NCI-H2107 (cell line): ENCODE data around the gene HSPA9.
A peak's percentile ranks its signal among the peaks of the same experiment; 100 is the strongest.

Experiments used
- DNase-seq: peaks from one replicate; lab custom pipeline; 2025; lab: John Stamatoyannopoulos, UW

HSPA9 gene

DNA sequence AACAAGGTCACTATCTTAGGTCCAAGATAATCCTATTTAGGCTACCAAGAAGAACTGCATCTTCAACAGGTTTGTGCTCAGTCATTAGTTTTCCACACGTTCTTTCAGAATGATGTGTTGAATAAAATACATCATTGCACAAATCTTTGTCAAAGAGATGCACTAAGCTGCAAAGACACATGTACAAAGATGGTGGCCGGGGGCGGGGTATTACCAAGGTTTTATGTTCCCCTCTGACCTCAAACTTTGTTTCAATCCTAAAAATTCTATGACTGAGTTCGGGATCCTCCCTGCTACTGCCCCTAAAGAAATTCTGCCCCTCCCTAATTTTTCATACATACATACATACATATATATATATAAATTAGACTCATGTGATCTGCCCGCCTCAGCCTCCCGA, 14.2 kb downstream of the HSPA9 start:
- DNase-seq: no peak

DNA sequence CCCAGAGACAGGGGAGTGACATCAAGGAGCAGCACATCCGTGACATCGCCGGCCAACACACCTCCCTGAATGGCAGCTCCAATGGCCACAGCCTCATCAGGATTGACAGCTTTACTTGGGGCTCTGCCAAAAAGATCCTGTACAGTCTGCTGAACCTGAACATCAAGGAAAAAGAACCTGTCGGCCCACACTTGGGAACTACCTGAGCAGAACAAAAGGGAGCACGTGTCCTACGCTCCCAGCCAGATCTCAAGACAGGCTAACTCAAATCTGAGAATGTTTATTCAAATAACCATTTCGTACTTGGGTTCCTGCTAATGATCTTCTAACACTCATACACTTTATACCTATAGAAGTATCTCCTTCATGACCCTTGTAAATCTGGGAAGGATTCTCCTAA, 15.3 kb downstream of the HSPA9 start:
- DNase-seq: no peak

DNA sequence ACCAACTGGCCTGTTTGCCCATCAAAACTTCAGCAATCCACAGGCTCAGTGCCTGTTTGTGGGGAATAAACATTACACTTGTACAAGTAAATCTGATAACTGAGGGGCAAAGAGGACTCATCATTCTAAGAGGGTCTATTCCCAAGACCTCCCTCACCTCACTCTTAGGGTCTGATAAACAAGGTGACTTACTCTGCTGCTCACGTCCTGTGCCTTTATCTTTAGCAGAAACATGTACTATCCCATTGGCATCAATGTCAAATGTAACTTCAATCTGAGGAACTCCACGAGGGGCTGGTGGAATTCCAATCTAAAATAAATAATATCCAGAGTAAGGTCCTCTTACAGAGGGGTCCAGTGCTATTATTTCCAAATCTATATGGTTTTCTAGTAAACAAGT, 17.5 kb downstream of the HSPA9 start:
- DNase-seq: no peak

DNA sequence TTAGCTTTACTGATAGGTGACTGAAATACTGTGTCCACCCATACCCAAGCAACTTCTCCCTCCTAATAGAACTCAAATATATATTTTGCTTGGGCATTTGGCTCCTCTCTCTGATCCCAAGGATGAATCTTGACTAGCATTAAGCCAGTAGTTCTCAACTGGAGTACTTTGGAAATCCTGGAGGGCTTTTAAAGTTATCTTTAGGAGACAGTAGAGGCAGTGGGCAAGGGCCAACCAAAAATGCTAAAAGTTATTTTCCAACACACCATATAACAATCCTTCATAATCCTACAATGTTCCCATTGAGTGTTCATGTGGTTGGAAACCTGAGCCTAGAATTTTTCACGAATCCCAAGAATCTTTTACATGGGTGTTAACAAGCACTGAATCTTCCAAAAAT, 21.1 kb downstream of the HSPA9 start:
- DNase-seq: no peak

DNA sequence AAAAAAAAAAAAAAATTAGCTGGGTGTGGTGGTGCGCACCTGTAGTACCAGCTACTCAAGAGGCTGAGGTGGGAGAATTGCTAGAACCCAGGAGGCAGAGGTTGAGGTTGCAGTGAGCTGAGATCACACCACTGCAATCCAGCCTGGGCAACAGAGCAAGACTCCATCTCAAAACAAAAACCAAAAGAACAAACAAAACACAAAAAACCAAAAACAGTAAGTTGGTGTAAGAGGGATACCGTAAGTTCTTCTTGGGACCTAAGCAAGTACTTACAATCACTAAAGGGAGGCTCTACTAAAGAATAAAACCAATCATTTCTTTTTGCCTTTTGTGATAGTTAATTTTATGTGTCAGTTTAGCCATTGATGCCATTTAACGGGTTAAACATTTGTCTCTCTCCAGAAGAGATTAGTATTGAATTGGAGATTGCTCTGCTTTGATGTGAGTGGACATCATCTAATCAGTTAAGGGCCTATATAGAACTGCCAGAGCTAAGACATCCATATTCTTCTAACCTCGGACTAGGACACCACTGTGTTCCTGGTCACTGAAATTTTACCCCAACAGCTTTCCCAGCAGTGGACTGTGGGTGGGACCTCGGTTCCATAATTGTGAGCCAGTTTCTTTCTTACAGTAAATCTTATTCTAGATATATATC, 21.6 kb downstream of the HSPA9 start:
- no peak for DNase-seq

DNA sequence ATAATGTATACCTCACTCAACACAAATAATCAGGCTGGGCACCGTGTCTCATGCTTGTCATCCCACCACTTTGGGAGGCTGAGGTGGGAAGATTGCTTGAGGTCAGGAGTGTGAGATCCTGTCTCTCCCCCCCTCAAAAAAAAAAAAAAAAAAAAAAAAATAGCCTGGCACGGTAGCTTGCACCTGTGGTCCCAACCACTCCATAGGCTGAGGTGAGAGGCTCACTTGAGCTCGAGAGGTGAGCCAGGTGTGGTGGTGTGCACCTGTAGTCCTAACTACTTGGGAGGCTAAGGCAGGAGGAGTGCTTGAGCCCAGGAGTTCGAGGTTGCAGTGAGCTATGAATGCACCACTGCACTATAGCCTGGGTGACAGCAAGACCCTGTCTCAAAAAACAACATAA, 22.5 kb downstream of the HSPA9 start:
- DNase-seq: no peak

DNA sequence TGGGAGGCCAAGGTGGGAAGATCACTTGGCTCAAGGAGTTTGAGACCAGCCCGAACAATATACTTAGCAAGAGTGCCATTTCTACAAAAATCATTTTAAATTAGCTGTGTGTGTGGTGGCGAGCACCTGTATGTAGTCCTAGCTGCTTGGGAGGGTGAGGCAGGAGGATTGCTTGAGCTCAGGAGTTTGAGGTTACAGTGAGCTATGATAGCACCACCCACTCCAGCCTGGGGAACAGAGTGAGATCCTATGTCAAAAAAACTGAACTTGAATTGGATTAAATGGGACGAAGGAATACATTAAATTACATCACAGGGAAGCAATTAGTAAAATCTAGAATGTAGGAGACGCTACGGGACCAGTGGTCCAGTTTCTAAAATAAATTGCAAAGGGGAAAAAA, 25.8 kb downstream of the HSPA9 start:
- DNase-seq: no peak

DNA sequence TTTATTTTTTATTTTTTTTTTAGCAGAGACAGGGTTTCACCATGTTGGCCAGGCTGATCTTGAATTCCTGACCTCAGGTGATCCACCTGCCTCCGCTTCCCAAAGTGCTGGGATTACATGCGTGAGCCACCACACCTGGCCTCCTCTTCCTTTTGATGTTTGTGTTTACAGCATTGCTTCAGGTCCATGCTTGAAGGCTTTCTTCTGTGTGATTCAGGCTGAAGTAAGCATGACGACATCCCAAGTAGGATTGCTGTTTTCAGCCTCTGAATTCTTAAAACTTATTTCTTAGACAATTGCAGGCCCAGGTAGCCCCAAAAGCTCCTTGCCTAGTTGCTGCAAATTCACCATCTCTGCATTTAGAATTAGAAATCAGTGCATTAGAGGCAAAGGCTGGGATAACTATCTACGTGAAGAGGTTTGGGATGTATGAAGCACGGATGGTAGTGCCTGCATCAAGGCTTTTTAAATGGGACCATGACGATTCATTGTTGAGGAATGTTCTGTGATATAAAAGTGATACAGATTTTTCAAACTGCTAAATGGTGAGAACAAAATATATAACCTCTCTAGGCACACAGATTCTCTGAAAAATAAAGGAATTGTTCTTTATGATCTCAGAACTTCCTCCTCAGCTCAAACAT, 29.2 kb downstream of the HSPA9 start:
- no peak for DNase-seq

DNA sequence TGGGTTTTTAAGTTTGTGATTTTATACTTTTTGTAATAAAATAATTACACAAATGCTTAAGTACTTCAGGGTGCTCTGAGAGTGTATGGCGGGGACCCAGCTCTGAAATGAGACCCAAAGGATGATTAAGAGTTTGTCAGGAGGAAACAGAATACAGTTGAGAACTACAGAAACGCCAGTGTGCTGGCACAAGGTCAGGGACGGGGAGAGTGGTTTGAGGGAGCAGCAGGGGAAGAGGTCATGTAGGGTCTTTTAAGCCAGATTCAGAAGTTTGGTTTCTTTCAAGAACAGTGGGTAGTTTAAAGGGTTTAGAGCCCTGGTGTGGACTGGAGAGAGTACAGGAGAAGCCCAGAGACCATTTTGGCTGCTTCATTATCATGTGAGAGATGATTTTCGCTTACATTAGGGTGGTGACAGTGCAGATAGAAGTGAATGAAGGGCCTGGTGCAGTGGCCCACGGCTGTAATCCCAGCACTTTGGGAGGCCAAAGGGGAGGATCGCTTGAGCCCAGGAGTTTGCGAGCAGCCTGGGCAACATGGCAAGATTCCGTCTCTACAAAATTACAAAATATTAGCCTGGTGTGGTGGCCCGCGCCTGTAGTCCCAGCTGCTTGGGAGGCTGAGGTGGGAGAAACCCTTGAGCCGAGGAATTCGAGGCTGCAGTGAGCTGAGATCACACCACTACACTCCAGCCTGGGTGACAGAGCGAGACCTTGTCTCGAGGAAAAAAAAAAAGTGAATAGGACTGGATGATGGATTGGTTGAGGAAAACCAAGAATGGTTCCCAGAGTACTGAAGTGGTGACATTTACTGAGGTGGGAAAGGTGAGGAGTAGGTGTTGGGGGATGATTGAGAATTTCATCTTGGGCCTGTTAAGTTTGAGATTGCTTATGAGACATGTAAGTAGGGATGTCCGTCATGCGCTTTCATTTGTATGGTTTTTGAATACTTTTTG, 30.7 kb downstream of the HSPA9 start:
- DNase-seq: no peak

DNA sequence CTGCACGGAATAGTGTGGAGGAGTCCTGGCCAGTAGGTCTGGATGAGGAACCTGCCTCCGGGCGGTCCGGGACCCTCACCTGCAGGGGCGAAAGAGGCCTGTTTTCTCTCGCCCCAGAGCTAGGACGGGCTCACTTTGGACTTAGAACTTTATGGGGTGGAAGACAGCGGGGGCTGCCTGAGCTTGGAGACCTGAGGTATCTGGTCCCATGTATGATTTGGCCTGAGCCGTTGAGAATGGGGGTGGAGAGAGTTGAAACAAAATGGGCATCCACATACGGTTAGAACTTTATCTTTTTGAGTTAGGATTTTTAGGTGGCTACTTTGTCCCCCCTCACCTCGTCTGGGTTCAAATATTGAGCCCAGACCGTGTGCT, 31.5 kb downstream of the HSPA9 start:
- DNase-seq: no peak

DNA sequence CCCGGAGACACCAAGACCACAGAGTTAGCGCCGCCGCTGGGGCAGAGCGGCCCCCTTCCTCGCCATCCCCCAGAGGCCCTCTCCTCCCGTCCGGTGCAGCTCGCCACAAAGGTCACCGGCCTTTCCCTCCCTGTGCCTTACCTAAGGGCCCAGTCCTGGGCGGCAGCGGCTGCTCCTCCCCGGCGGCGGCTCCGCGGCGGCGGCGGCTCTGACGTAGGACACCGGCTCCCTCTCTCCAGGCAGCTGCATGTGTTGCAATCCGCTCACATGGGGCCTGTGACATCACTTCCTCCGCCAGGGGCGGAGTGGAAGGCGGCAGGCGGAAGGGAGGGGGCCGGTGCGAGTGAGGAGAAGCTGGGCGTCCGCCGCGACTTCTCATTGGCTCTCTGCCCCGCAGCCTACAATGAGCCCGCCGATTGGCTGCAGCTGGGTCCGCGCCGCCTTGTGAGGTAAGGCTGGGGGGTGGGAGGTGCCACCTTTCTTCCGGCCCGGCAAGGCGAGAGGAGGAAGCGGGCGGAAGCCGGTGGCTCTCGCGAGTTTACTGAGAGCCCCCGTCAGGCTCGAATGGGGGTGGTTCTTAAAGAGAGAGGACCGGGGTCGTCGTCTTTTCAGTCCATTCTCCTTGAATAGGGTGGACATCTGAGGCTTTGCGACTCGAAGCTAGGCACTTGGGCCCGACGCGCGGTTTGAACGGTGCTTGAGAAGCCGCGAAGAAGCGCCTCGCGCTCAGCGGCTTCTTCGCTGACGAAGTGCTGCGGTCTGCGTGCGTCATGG, 32.1 kb downstream of the HSPA9 start, which contains the start of gene ETF1:
Gene ETF1 (minus strand): TSS at position 281 of the 774 bp plus-strand sequence. CDS start 318 bp downstream, outside the sequence.
- DNase-seq: peak; percentile 95

DNA sequence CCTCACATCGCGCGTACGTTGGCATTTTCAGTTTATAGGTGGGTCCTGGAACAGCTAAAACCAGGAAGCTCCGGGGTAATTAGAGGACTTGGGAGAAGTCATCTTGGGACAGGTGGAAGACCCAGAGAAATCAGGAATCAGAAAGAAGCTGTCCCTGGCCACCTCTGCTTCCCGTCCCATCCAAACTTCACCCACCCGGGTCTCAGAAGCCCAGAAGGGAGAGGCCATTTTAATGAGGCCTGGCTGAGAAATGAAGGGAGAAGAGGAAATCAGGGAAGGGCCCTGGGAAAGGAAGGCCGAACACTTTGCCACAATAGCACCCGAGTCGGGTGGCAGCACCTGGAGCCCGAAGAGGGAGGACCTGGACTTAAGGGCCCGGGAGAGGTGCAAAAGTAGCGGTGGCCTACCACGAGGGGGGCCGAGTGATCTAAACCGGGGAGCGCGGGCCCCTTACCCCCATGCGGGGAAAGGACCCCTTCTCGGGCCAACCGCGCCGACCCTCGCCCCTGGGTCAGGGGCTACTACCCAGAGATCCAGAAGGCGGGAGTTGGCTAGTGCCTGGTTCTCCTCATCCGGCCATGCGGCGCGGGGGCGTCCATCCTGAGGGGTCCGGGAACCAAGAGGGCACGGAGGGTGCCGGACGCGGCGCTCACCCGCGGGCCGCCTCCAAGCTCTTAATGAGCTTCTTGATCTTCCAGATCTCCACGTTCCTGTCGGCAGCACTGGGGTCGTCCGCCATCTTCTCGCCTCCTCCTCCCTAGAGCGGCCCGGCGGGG, 32.8 kb downstream of the HSPA9 start:
- no peak for DNase-seq

DNA sequence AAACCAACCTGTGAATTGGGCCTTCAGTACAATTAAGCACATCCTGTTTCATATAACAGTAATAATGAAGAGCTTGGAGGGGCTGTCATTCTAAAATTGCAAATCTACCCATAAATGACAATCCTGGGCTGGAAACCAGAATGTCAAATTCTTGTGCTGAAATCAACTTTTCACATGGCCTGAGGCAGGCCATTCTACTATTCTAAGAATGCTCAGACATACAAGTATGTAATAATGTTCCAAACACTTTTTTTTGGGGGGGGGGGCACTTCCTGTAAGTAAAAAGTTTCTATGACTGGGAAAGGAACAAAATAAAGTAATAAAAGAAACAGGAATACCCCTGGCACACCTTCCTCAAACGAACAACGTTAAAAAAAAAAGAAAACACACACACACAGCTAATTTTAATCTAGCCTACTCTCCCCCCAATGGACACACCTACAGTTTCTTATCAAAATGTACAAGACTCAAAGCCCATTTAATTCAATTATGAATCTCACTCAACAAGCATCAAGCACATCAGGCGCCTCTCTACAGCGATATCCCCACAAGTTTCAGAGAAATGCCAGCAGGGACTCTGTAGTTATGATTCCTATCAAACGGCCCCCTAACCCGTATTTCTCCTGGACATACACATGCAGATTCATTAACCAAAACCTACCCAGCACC, 33.6 kb downstream of the HSPA9 start:
- DNase-seq: no peak

DNA sequence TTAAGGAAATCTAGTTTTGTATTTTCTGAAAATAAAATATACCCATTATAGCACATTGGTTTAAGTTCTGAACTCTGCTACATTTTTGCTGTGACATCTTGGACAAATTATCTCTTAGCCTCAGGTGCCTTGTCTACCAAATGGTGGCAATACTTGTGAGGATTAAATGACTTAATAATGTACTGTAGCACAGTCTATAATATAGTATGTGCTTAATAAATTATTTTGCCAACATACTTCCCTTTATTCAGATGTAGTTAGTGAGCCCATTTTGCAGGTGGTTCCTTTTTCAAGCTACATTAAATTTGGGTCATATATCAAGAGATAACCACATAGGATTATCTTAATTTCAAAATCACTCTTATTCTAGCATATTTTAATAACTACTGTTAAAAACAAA, 35.4 kb downstream of the HSPA9 start:
- DNase-seq: no peak

DNA sequence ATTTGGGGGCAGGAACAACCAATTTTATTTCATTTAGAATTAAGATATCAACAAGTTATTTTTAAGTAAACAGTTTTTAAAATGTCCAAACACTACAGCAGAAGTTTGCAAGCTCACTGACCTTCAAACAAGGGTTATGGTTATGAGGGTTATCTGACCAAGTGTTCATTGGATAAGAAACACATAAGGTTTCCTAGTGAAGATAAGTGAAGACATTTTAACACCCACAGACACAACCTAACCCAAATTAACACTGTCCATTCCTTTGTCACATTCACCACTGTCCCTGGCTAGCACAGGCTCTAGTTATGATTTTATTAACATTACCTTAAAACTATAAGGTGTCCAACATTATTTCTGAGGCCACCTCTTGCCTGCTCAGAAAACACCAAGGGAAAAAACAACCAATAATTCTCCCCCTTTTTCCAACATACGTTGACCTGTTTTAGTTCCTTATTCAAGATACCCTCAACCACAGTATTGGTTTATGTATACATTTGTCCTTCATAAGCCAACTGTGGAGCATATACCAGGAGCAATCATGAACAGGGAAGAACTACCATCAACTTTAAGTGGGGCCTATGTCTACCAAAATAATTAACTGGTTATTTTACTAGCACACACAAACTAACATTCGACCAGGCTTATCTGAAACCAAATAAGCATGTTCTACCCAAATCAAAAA, 36.1 kb downstream of the HSPA9 start:
- DNase-seq: no peak

DNA sequence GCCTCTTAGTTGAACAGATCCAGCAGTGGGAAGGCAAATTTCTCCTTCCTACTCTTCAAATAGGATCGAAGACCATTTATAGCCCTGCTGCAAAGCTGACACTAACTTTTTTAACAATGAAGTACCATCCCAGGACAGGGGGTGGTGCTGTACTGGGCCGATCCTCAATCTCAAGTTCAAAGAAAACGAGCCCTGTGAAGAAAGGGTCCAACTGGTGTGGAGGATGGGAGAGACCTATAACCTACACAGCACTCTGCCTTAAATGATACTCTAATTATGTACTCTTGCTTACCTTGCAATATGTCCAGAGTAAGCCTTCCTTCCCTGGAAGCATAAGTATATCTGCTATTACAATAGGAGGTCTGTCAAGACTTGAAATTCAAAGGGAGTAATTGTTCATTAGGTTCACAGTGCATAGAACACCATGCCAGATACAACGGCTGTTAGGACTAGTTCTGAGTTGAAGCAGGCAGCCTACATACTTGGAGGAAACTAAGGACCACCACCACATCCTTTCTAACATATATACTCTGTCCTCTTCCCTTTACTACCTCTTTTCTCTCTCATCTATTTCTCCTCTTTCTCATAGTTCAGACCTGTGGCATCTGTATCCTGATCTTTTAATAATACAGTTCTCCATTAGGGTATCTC, 38.4 kb downstream of the HSPA9 start:
- DNase-seq: no peak

DNA sequence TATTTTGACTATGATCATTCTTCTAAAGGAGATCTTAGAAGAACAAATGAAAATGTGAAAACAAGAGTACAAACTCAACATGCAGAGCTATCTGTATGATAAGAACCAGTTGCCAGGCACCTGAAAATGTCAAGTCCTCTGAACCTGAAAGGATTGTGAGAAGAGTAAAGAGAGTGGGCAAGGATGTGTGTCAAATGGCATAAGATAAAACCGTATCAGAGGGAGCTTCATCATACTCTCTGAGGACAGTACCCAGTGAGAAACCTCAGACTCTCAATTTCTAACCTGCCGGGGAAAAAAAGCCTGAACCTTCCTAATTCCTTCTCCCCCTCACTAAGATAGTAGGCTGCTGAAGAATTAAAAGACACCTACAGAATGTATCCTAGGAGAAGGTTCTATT, 39.0 kb downstream of the HSPA9 start:
- no peak for DNase-seq

DNA sequence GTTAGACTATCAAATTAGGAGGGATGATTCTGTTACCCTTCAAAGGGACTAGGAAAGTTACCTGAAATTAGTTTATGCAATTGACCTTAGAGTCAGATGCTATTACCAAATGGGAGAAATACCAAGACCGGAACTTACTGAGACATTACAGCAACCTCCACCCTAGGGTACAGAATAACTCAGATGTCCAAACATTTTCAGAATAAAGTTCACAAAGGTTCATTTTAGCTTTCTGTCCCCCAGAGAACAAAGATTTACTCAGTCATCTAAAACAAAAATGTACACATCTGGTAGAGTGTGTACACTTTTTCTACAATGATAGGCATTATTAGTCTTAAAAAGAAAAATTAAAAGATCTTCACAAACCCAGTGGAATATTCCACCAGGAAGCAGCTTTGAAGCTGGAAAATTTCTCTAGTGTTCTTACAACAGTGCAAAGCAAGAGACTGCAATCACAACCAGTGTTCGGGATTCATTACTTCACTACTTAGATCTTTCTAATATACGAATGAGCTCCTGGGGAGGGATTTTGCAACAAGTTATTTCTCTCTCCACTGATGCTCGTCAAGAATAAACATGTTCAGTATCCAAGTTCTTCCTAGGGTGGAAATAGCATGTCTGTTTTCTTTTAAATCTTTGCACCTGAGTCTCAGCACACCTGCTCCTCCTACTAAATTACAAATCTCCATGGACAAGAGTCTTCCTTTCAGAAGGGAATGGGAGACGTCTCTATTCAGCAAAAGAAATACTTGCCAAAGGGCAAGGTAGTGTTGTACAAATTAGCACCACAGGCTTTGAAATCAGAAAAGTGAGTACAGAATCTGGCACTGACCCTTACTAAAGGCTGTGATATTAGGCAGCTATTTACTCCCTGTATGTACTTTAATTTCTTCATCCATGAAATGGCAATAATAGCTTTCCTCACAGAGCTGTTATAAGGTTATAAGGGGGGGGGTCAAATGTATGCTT, 40.9 kb downstream of the HSPA9 start:
- no peak for DNase-seq
